GM12878 (cell line): Measurements from ENCODE around the gene ZFTA. TPM values are rescaled to one million over a fixed set of nuclear protein-coding genes. Genes with fewer than 3 reads are reported as not detected.

Experiments used
- ATAC-seq: fragments of 200-7000 bp; cut with Tn5 transposase; 3 replicates; pipeline ENCODE4 v1.9.1; 2020; ENCODE audit warnings: mild to moderate bottlenecking, moderate library complexity
- BruUV-seq: library from RNA; stranded (reverse); fragments of 400-500 nt; replicated peaks from 2 replicates; lab custom pipeline; 2021; lab: Mats Ljungman, UMichigan
- CTCF ChIA-PET: fragments of 300-600 bp; sonication (Branson Sonifier 250); formaldehyde crosslinking; extraction: SDS; loops from one replicate; lab custom pipeline; 2021; ENCODE audit warnings: inconsistent platforms; lab: Yijun Ruan, JAX
- POLR2A ChIA-PET: fragments of 350-600 bp; formaldehyde crosslinking; extraction: SDS; loops from one replicate; lab custom pipeline; 2021; ENCODE audit warnings: inconsistent platforms; lab: Charles Lee
- RAD21 ChIA-PET: fragments of 300-600 bp; sonication (Branson Sonifier 250); formaldehyde crosslinking; loops from one replicate; lab custom pipeline; 2023; ENCODE audit warnings: antibody characterized with exemption; ENCODE audit not compliant: unreplicated experiment; lab: Charles Lee
- SMC1A ChIA-PET: fragments of 300-600 bp; sonication (Branson Sonifier 250); formaldehyde crosslinking; loops from one replicate; lab custom pipeline; 2023; ENCODE audit not compliant: unreplicated experiment, uncharacterized antibody; lab: Charles Lee
- DNase-seq: peaks from one replicate; pipeline ENCODE4 v3.0.0-alpha.2; 2011; ENCODE audit warnings: low read depth, low spot score
- FAIRE-seq: peaks from 3 replicates; lab custom pipeline; 2011; peaks lifted over from hg19 to GRCh38; lab: Jason Lieb, UNC
- H2AFZ ChIP-seq: 2 replicates; pipeline ENCODE4 v1.6.0; 2011; ENCODE audit warnings: low read depth, low read length, control low read depth; ENCODE audit not compliant: control insufficient read depth
- H3K27ac ChIP-seq: 2 replicates; pipeline ENCODE4 v1.5.1; 2011; ENCODE audit warnings: control low read depth; ENCODE audit not compliant: control insufficient read depth, insufficient read depth
- H3K27me3 ChIP-seq, 2 experiments: replicated peaks in 1 of 2; 2 replicates each; pipeline versions ENCODE4 v1.6.0 to v1.6.1; 2011; ENCODE audit warnings: low read length in 1 of 2; ENCODE audit not compliant: control insufficient read depth in 2 of 2, insufficient read depth in 2 of 2
- H3K36me3 ChIP-seq, 2 experiments: 2 replicates each; pipeline ENCODE4 v1.5.1; 2011; ENCODE audit warnings: low read length in 1 of 2; ENCODE audit not compliant: control insufficient read depth in 2 of 2, insufficient read depth in 2 of 2
- H3K4me1 ChIP-seq: 2 replicates; pipeline ENCODE4 v1.6.1; 2011; ENCODE audit warnings: mild to moderate bottlenecking, low read length, moderate library complexity, mixed read lengths; ENCODE audit not compliant: control insufficient read depth, insufficient read depth
- H3K4me2 ChIP-seq: 2 replicates; pipeline ENCODE4 v1.6.0; 2011; ENCODE audit warnings: control low read depth; ENCODE audit not compliant: control insufficient read depth, insufficient read depth
- H3K4me3 ChIP-seq: fragments of 200-600 bp; sonication (generic); 2 replicates; pipeline ENCODE4 v1.5.1; 2016
- H3K79me2 ChIP-seq: 2 replicates; pipeline ENCODE4 v1.6.0; 2011; ENCODE audit warnings: low read length; ENCODE audit not compliant: control insufficient read depth, insufficient read depth
- H3K9ac ChIP-seq: 2 replicates; pipeline ENCODE4 v1.8.0; 2011; ENCODE audit warnings: low read length, control low read depth, mixed read lengths; ENCODE audit not compliant: control insufficient read depth, insufficient read depth
- H3K9me3 ChIP-seq: replicated peaks from 3 replicates; pipeline ENCODE4 v1.5.1; 2011; ENCODE audit warnings: mild to moderate bottlenecking, low read length; ENCODE audit not compliant: control insufficient read depth, insufficient read depth
- H4K20me1 ChIP-seq: 2 replicates; pipeline ENCODE4 v1.6.0; 2011; ENCODE audit not compliant: control insufficient read depth, insufficient read depth
- GATAD2B ChIP-seq: fragments of 450-650 bp; conservative IDR thresholded peaks from 2 replicates; pipeline ENCODE4 v1.6.1; 2017; ENCODE audit warnings: low read depth, mild to moderate bottlenecking, moderate library complexity
- IRF3 ChIP-seq: fragments of 450-650 bp; IDR thresholded peaks from 2 replicates; pipeline ENCODE4 v1.6.1; 2014; ENCODE audit warnings: mild to moderate bottlenecking
- MTA3 ChIP-seq: IDR thresholded peaks from 2 replicates; pipeline ENCODE4 v1.6.1; 2012; ENCODE audit warnings: low read length, inconsistent platforms, borderline replicate concordance
- NKRF ChIP-seq: fragments of 450-650 bp; conservative IDR thresholded peaks from 2 replicates; pipeline ENCODE4 v1.6.1; 2017; ENCODE audit warnings: mild to moderate bottlenecking, moderate library complexity
- SUPT20H ChIP-seq: IDR thresholded peaks from 2 replicates; pipeline ENCODE4 v1.6.1; 2011; ENCODE audit warnings: low read depth, mild to moderate bottlenecking, low read length, moderate library complexity, borderline replicate concordance; ENCODE audit not compliant: control insufficient read depth
- WGBS: methylation state at CpG from one replicate; pipeline ENCODE4 v1.1.6; 2016; ENCODE audit warnings: low lambda C conversion rate; ENCODE audit not compliant: insufficient replicate concordance, insufficient coverage; ENCODE audit errors: missing lambda C conversion rate; 5-methylcytosine and 5-hydroxymethylcytosine counted together
- in situ Hi-C: fragments of 300-500 bp; cut with MboI; formaldehyde crosslinking; loops from 9 replicates; pipeline ENCODE4 v1.14.3; 2018; ENCODE audit warnings: mixed read lengths
- intact Hi-C: fragments of 100-400 bp; cut with micrococcal nuclease; formaldehyde crosslinking; loops from one replicate; pipeline ENCODE4 v1.14.2; 2022; ENCODE audit not compliant: unreplicated experiment
- polyA plus RNA-seq, 11 experiments: library from polyadenylated mRNA; depleted of rRNA in 4 of 11; unstranded in 6 of 11; stranded (reverse) in 5 of 11; fragments of >200 nt; fragmentation: Nextera tagmentation in 4 of 11; fragmentation: Illumina TruSeq in 1 of 11; extraction: Ambion mirVana in 4 of 11; extraction: Trizol in 1 of 11; gene quantifications; 1 replicate in 1 of 11; 2 replicates in 10 of 11; pipeline versions ENCODE4 v1.2.1 to v1.2.3, GENCODE V29; 2011 to 2016; ENCODE audit warnings: inconsistent platforms in 2 of 11, missing spikeins in 2 of 11, low read depth in 1 of 11
- total RNA-seq, 4 experiments: library from RNA; depleted of rRNA in 3 of 4; stranded (reverse); fragments of >200 nt in 3 of 4; fragmentation: Illumina TruSeq in 1 of 4; extraction: Trizol in 1 of 4; gene quantifications; 2 replicates each; pipeline versions ENCODE4 v1.2.1 to v1.2.3, GENCODE V29; 2013 to 2021

The ZFTA gene
- total and polyA plus RNA-seq, 10 of the 15 experiments (the other 5 are each of a cell fraction or from before 2014, with no cell fraction given) = 0.39 to 7.9 (median 2.2) TPM

DNA sequence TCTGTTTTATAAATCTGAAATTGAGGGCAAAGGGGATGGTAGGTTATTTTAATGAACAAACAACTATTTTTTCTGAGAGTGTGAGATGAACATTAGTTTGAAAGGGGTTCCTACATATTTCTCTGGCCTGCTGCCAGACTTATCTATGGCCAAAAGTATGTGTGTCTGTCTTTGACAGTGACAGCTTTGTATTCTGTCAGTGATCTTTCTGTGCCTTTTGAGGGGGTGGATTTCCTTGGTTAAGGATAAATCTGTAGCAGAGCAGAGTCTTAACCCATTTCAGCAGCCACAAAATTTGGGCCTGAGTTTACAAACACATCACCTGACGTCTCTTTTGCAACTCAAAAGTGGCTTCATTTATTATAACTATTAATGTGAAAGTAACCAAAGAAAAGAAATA, 30.9 kb downstream of the ZFTA start (continued):
- TF ChIP-seq SUPT20H = no peak
- TF ChIP-seq MTA3 = no peak
- TF ChIP-seq IRF3 = no peak

DNA sequence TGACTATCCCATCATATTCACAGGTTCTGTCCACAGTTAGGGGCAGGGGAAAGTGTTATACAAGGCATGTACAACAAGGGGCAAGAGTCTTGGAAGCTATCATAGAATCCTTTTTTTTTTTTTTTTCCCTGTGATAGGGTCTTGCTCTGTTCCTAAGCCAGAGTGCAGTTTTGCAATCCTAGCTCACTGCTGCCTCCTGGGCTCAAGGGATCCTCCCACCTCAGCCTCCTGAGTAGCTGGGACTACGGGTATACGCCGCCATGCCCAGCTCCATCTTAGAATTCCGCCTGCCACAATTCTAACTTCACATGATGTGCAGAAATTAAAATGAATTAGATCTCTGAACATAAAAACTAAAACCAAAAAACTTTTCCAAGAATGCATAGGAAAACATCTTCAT, 31.7 kb downstream of the ZFTA start:
- Histone ChIP-seq H3K27ac (no peak overlapping the region), H3K4me2 (no peak overlapping the region), H3K36me3 (no peaks in the 10 kb centered on the region), H3K27me3 (no peaks in the 10 kb centered on the region), H4K20me1 (no peaks in the 10 kb centered on the region; the same call in 1 of the 2 replicates), H3K9me3 (no peaks in the 10 kb centered on the region), H3K4me1 (no peaks in the 10 kb centered on the region), H3K79me2 (no peaks in the 10 kb centered on the region), H3K9ac (no peak overlapping the region), H3K4me3 (no peak overlapping the region), H2AFZ (no peak overlapping the region)
- RAD21 ChIA-PET = interaction anchor here (0.6 to 2.4 kb wide), 5 partner anchors 66 to 1788 kb away, joined by 3 to 18 read pairs (median 4); partner anchors contain the start of gene ATL3
- over 99% methylated on average over 4 of the region's 4 CpGs for WGBS
- TF ChIP-seq NKRF (no peak), GATAD2B (no peak)
- CTCF ChIA-PET = interaction anchor here (0.8 to 9.4 kb wide), 8 partner anchors 19 to 258 kb away, joined by 3 to 131 read pairs (median 18); partner anchors contain the start of gene ATL3
- intact Hi-C loops = loop anchor here (5.0 kb wide), 1 partner anchor 145 kb away; no protein-coding TSS in a partner anchor
- BruUV-seq = no TSS peak
- in situ Hi-C loops = loop anchor here (5.0 kb wide), 1 partner anchor 260 kb away; no protein-coding TSS in a partner anchor
- DNase-seq (no peak), ATAC-seq (no peak), FAIRE-seq (no peak)
- SMC1A ChIA-PET = interaction anchor here (1.2 to 2.1 kb wide), 7 partner anchors 48 to 257 kb away, joined by 3 to 13 read pairs (median 4); no protein-coding TSS in a partner anchor
- POLR2A ChIA-PET = interaction anchor here (0.8 kb wide), 1 partner anchor 66 kb away, joined by 3 read pairs; the partner anchor contains the start of gene ATL3
